DOHH2 (cell line): Measurements from ENCODE around the gene UBQLN3.

ENCODE experiments used
- H3F3A ChIP-seq: fragments of 200-600 bp; sonication (generic), shearing (Covaris generic); 2 replicates; pipeline ENCODE4 v1.6.0; 2016; ENCODE audit warnings: antibody characterized with exemption, mild to moderate bottlenecking; ENCODE audit not compliant: control insufficient read depth, insufficient read depth
- H3K27ac ChIP-seq: fragments of 200-600 bp; sonication (generic); 2 replicates; pipeline ENCODE4 v1.5.1; 2014; ENCODE audit warnings: low read depth, mild to moderate bottlenecking, low read length, moderate library complexity
- H3K27me3 ChIP-seq: fragments of 200-600 bp; sonication (generic); 2 replicates; pipeline ENCODE4 v1.6.1; 2014; ENCODE audit warnings: mild to moderate bottlenecking, low read length, mixed read lengths; ENCODE audit not compliant: control insufficient read depth
- H3K36me3 ChIP-seq: fragments of 200-600 bp; sonication (generic); 2 replicates; pipeline ENCODE4 v1.6.1; 2014; ENCODE audit warnings: mild to moderate bottlenecking, low read length, moderate library complexity, mixed read lengths; ENCODE audit not compliant: control insufficient read depth
- H3K4me1 ChIP-seq: fragments of 200-600 bp; sonication (generic); 2 replicates; pipeline ENCODE4 v1.6.1; 2014; ENCODE audit warnings: mild to moderate bottlenecking, low read length, mixed read lengths; ENCODE audit not compliant: control insufficient read depth
- H3K4me2 ChIP-seq: fragments of 200-600 bp; sonication (generic); 2 replicates; pipeline ENCODE4 v1.6.0; 2014; ENCODE audit warnings: mild to moderate bottlenecking, low read length, moderate library complexity
- H3K4me3 ChIP-seq: fragments of 200-600 bp; sonication (generic); 2 replicates; pipeline ENCODE4 v1.5.1; 2014; ENCODE audit warnings: mild to moderate bottlenecking, low read length, mixed read lengths
- H3K79me2 ChIP-seq: fragments of 200-600 bp; sonication (generic); 2 replicates; pipeline ENCODE4 v1.6.1; 2014; ENCODE audit warnings: mild to moderate bottlenecking, low read length, mixed read lengths; ENCODE audit not compliant: control insufficient read depth
- H3K9me2 ChIP-seq: fragments of 200-600 bp; sonication (generic); replicated peaks from 2 replicates; pipeline ENCODE4 v1.6.1; 2014; ENCODE audit warnings: mild to moderate bottlenecking, low read length, mixed read lengths; ENCODE audit not compliant: control insufficient read depth
- H3K9me3 ChIP-seq: fragments of 200-600 bp; sonication (generic); 2 replicates; pipeline ENCODE4 v1.6.1; 2014; ENCODE audit warnings: antibody characterized with exemption, low read length, mixed read lengths; ENCODE audit not compliant: control insufficient read depth, insufficient read depth
- H4K20me1 ChIP-seq: fragments of 200-600 bp; sonication (generic); 2 replicates; pipeline ENCODE4 v1.6.0; 2014; ENCODE audit warnings: low read depth, mild to moderate bottlenecking, antibody characterized with exemption, low read length, moderate library complexity; ENCODE audit not compliant: control insufficient read depth, insufficient read depth
- CTCF ChIP-seq: fragments of 200-600 bp; sonication (generic); IDR thresholded peaks from one replicate; pipeline ENCODE4 v1.5.1; 2014; ENCODE audit warnings: antibody characterized with exemption, mild to moderate bottlenecking, low read depth, low read length; ENCODE audit not compliant: poor library complexity, severe bottlenecking
- EZH2phosphoT487 ChIP-seq: fragments of 200-600 bp; sonication (generic); IDR thresholded peaks from 2 replicates; pipeline ENCODE4 v1.6.1; 2017; ENCODE audit warnings: borderline replicate concordance, mild to moderate bottlenecking, antibody characterized with exemption, low read length, moderate library complexity, mixed read lengths

Gene UBQLN3

DNA sequence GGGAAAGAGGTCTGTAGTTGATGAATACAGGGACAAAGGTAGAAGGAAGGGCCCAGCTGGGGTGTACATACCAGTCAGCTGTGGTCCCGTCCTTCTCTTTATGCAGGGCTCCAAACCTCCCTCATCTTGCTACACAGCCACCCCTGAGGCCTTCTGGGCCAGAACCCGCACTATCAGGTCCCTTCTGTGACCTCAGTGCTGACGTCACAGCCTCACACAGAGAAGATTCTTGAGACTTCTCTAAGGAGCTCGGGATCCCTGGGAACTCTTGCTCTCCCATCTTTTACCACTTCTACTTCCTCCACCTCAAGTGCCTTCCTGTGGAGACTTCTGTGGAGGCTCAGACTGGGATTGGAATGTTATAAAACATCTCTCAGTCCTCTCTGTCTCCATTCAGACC lies at the start of gene UBQLN3:
Gene UBQLN3 (minus strand): TSS at position 155 of the 400 bp plus-strand sequence. CDS start 399 bp downstream, outside the sequence.
- Histone ChIP-seq H3K4me2 (no peak within 1 kb of the TSS), H3F3A (no peaks in the 10 kb centered on the region), H3K9me2 (no peaks in the 10 kb centered on the region), H3K79me2 (no peaks in the 10 kb centered on the region), H3K9me3 (no peaks in the 10 kb centered on the region), H3K4me1 (no peaks in the 10 kb centered on the region), H3K36me3 (no peaks in the 10 kb centered on the region), H3K4me3 (no peak within 1 kb of the TSS), H3K27ac (no peak within 1 kb of the TSS), H4K20me1 (no peaks in the 10 kb centered on the region), H3K27me3 (no peaks in the 10 kb centered on the region)
- no peak for TF ChIP-seq CTCF

- no peak overlapping the region for H3K4me2 ChIP-seq
- H3K27me3 ChIP-seq, result no peaks in the 10 kb centered on the region
- H3K27ac ChIP-seq, result no peak overlapping the region
- no peaks in the 10 kb centered on the region for H3K36me3 ChIP-seq
- H3K79me2 ChIP-seq, result no peaks in the 10 kb centered on the region
- H3K4me3 ChIP-seq, result no peak overlapping the region
- no peaks in the 10 kb centered on the region for H3K9me3 ChIP-seq
- no peaks in the 10 kb centered on the region for H3F3A ChIP-seq
- TF ChIP-seq EZH2phosphoT487 (no peak), CTCF (no peak)
- no peaks in the 10 kb centered on the region for H3K9me2 ChIP-seq
- no peaks in the 10 kb centered on the region for H4K20me1 ChIP-seq
- no peaks in the 10 kb centered on the region for H3K4me1 ChIP-seq
These were observed 48.0 kb upstream of the UBQLN3 start for GRCh38 chr11:5557751-5558150.

DNA sequence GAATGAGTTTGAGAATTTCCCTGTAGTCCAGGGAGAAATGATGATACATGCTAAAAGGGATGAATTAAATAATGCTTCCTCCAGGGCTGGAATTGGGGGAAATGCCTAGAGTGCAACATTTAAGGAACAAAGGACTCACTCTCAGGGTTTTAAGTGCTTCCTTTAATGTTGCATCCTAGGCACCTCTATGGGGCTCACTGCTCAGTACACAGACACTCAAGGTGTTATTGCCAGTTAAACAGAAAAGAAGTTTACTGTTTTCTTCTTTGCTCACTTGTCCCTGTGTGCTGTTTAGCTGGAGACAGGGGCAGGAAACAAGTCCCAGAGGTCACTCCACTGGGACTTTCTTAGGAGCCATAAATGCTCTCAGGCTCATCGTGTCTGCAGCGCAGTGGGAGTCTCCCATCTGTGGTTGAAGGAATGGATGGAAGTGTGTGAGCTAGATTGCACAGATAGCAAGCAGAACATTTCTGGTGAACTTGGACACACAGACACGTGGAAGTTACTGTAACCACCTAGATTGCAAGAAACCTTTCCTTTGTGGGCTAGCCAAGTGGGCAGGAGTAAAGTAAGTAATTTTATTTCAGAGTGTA lies 46.9 kb upstream of the UBQLN3 start:
- no peaks in the 10 kb centered on the region for H3F3A ChIP-seq
- no peak overlapping the region for H3K4me2 ChIP-seq
- H4K20me1 ChIP-seq, result no peaks in the 10 kb centered on the region
- H3K79me2 ChIP-seq, result no peaks in the 10 kb centered on the region
- H3K4me3 ChIP-seq, result no peak overlapping the region
- no peaks in the 10 kb centered on the region for H3K36me3 ChIP-seq
- no peaks in the 10 kb centered on the region for H3K9me3 ChIP-seq
- H3K9me2 ChIP-seq, result no peaks in the 10 kb centered on the region
- H3K27ac ChIP-seq, result no peak overlapping the region
- H3K4me1 ChIP-seq, result no peaks in the 10 kb centered on the region
- H3K27me3 ChIP-seq, result no peaks in the 10 kb centered on the region
- TF ChIP-seq EZH2phosphoT487, result no peak

DNA sequence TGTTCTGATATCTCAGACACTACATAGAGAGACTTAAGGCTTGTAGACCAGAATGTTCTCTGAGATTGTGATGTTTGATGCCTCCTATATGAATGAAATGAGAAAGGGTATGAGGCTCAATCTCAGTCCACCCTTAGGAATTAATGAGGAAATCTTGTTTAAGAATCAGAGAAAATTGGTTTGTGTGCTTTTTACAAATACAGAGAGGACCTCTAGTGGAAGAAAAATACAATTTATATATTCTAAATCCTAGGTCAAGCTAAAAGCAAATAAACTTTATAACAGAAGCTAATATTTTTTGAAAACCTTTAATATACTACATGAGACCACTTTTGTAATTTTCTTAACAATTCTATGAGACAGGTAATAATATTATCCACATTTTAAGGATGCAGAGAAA lies 43.6 kb upstream of the UBQLN3 start:
- H3K9me3 ChIP-seq, result no peaks in the 10 kb centered on the region
- H3K4me3 ChIP-seq, result no peak overlapping the region
- H4K20me1 ChIP-seq, result no peaks in the 10 kb centered on the region
- H3K79me2 ChIP-seq, result no peaks in the 10 kb centered on the region
- TF ChIP-seq CTCF (no peak), EZH2phosphoT487 (no peak)
- H3F3A ChIP-seq, result no peaks in the 10 kb centered on the region
- no peaks in the 10 kb centered on the region for H3K4me1 ChIP-seq
- no peaks in the 10 kb centered on the region for H3K9me2 ChIP-seq
- H3K27ac ChIP-seq, result no peak overlapping the region
- H3K4me2 ChIP-seq, result no peak overlapping the region
- no peaks in the 10 kb centered on the region for H3K27me3 ChIP-seq
- H3K36me3 ChIP-seq, result no peaks in the 10 kb centered on the region
